SU-DHL-6 (cell line): ENCODE measurements around the gene ADGRG7.

Source experiments
- H2AFZ ChIP-seq: fragments of 200-600 bp; sonication (generic); 2 replicates; pipeline ENCODE4 v1.6.1; 2014; ENCODE audit warnings: low read depth, mild to moderate bottlenecking, moderate library complexity, mixed read lengths, antibody characterized with exemption, low read length; ENCODE audit not compliant: severe bottlenecking
- H3F3A ChIP-seq: fragments of 200-600 bp; shearing (Covaris generic); 2 replicates; pipeline ENCODE4 v1.6.0; 2016; ENCODE audit warnings: antibody characterized with exemption, mild to moderate bottlenecking; ENCODE audit not compliant: insufficient read depth
- H3K27ac ChIP-seq: fragments of 200-600 bp; sonication (generic); 2 replicates; pipeline ENCODE4 v1.5.1; 2016; ENCODE audit warnings: low read depth, mild to moderate bottlenecking, low read length, moderate library complexity, mixed read lengths
- H3K27me3 ChIP-seq: fragments of 200-600 bp; sonication (generic), shearing (Covaris generic); 2 replicates; pipeline ENCODE4 v1.6.0; 2014; ENCODE audit warnings: mild to moderate bottlenecking, low read length
- H3K36me3 ChIP-seq: fragments of 200-600 bp; sonication (generic); 2 replicates; pipeline ENCODE4 v1.6.1; 2014; ENCODE audit warnings: mild to moderate bottlenecking, low read length, mixed read lengths
- H3K4me2 ChIP-seq: fragments of 300-600, 200-600 bp; shearing (Covaris generic), sonication (generic); 2 replicates; pipeline ENCODE4 v1.6.0; 2014; ENCODE audit warnings: low read length, low read depth, mild to moderate bottlenecking; ENCODE audit not compliant: poor library complexity, severe bottlenecking
- H3K4me3 ChIP-seq: fragments of 200-600 bp; sonication (generic); 2 replicates; pipeline ENCODE4 v1.5.1; 2014; ENCODE audit warnings: antibody characterized with exemption, low read length, mild to moderate bottlenecking, mixed read lengths; ENCODE audit not compliant: insufficient read depth, poor library complexity, severe bottlenecking
- H3K79me2 ChIP-seq: fragments of 200-600 bp; sonication (generic); 2 replicates; pipeline ENCODE4 v1.6.1; 2014; ENCODE audit warnings: mild to moderate bottlenecking, low read length, moderate library complexity; ENCODE audit not compliant: insufficient read depth
- H3K9ac ChIP-seq: fragments of 200-600 bp; sonication (generic); 2 replicates; pipeline ENCODE4 v1.7.0; 2014; ENCODE audit warnings: mild to moderate bottlenecking, low read length
- H3K9me2 ChIP-seq: fragments of 200-600 bp; sonication (generic); replicated peaks from 2 replicates; pipeline ENCODE4 v1.6.1; 2014; ENCODE audit warnings: low read length; ENCODE audit not compliant: insufficient read depth
- H3K9me3 ChIP-seq: fragments of 200-600 bp; sonication (generic); 2 replicates; pipeline ENCODE4 v1.6.1; 2014; ENCODE audit warnings: low read length, mixed read lengths; ENCODE audit not compliant: insufficient read depth
- H4K20me1 ChIP-seq: fragments of 200-600 bp; sonication (generic); 2 replicates; pipeline ENCODE4 v1.6.1; 2014; ENCODE audit warnings: low read depth, mild to moderate bottlenecking, antibody characterized with exemption, low read length, moderate library complexity, mixed read lengths
- EZH2phosphoT487 ChIP-seq: fragments of 200-600 bp; sonication (generic), shearing (Covaris generic); conservative IDR thresholded peaks from 2 replicates; pipeline ENCODE4 v1.6.1; 2018; ENCODE audit warnings: mild to moderate bottlenecking, antibody characterized with exemption, low read length, moderate library complexity, mixed read lengths
- TF ChIP-seq, protein P1 (sequence below): fragments of 200-600 bp; sonication (generic); IDR thresholded peaks from one replicate; pipeline ENCODE4 v1.5.1; 2017; ENCODE audit warnings: antibody characterized with exemption, mild to moderate bottlenecking, low read length, moderate library complexity; ENCODE audit not compliant: insufficient read depth, poor library complexity, severe bottlenecking

ADGRG7 gene

DNA sequence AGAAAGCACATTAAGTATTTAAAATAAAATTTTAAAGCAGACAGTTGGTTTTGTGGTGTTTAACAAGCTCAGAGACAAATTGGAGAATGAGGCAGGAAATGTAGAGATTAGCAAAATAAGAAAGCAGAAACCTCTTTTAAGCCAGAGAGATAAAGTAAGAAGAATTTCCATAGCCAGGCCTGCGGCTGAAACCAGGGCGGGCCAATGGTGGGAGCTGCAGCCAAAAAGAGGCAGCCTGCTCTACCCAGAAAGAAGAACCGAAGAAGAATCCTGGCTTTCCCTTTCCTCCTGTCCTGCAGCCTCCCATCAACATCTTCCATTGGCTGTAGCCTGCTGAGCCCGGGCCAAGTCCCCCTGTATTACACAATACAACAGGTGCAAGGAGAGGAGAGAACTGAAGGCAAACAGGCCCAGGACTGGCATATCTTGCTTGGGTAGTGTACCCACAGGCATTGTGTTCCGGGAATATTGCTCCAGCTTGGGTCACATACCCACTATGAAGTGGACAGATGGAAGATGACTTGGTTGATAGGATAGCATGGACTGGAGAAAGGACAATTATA, 88.4 kb downstream of the ADGRG7 start:
- Histone ChIP-seq H3K9ac (no peak overlapping the region), H3K79me2 (no peaks in the 10 kb centered on the region), H4K20me1 (no peaks in the 10 kb centered on the region), H3F3A (no peaks in the 10 kb centered on the region), H3K9me3 (no peaks in the 10 kb centered on the region), H3K27ac (no peak overlapping the region), H3K4me3 (no peak overlapping the region), H3K36me3 (no peaks in the 10 kb centered on the region), H3K27me3 (no peaks in the 10 kb centered on the region), H3K9me2 (no peaks in the 10 kb centered on the region), H3K4me2 (no peak overlapping the region), H2AFZ (no peak overlapping the region)
- TF ChIP-seq EZH2phosphoT487, result no peak
- TF ChIP-seq, protein P1, sequence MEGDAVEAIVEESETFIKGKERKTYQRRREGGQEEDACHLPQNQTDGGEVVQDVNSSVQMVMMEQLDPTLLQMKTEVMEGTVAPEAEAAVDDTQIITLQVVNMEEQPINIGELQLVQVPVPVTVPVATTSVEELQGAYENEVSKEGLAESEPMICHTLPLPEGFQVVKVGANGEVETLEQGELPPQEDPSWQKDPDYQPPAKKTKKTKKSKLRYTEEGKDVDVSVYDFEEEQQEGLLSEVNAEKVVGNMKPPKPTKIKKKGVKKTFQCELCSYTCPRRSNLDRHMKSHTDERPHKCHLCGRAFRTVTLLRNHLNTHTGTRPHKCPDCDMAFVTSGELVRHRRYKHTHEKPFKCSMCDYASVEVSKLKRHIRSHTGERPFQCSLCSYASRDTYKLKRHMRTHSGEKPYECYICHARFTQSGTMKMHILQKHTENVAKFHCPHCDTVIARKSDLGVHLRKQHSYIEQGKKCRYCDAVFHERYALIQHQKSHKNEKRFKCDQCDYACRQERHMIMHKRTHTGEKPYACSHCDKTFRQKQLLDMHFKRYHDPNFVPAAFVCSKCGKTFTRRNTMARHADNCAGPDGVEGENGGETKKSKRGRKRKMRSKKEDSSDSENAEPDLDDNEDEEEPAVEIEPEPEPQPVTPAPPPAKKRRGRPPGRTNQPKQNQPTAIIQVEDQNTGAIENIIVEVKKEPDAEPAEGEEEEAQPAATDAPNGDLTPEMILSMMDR, result no peak

- Histone ChIP-seq H3K27me3 (no peaks in the 10 kb centered on the region), H3K79me2 (no peaks in the 10 kb centered on the region), H3K9me3 (no peaks in the 10 kb centered on the region), H3K9me2 (no peaks in the 10 kb centered on the region), H3K27ac (no peak overlapping the region), H3K4me3 (no peak overlapping the region), H3F3A (no peaks in the 10 kb centered on the region), H3K36me3 (no peaks in the 10 kb centered on the region), H3K4me2 (no peak overlapping the region), H3K9ac (no peak overlapping the region), H4K20me1 (no peaks in the 10 kb centered on the region), H2AFZ (no peak overlapping the region)
- TF ChIP-seq, protein P1, result no peak
Observed at GRCh38 chr3:100698736-100699135, 89.3 kb downstream of the ADGRG7 start.

GRCh38 chr3:100700708-100701107, 91.3 kb downstream of the ADGRG7 start:
- no peaks in the 10 kb centered on the region for H3F3A ChIP-seq
- no peaks in the 10 kb centered on the region for H3K9me3 ChIP-seq
- TF ChIP-seq, protein P1, result no peak
- no peak for TF ChIP-seq EZH2phosphoT487
- no peaks in the 10 kb centered on the region for H3K36me3 ChIP-seq
- no peaks in the 10 kb centered on the region for H3K27me3 ChIP-seq
- H3K79me2 ChIP-seq, result no peaks in the 10 kb centered on the region
- H2AFZ ChIP-seq, result no peak overlapping the region
- no peaks in the 10 kb centered on the region for H3K9me2 ChIP-seq
- no peak overlapping the region for H3K4me2 ChIP-seq
- no peaks in the 10 kb centered on the region for H4K20me1 ChIP-seq
- no peak overlapping the region for H3K4me3 ChIP-seq
- no peak overlapping the region for H3K27ac ChIP-seq
- no peak overlapping the region for H3K9ac ChIP-seq
